ENCODE results near the gene LGALS3.

GRCh38 chr14:55103971-55104954 is 24.8 kb upstream of the LGALS3 start:
- TF ChIP-seq, protein P1, sequence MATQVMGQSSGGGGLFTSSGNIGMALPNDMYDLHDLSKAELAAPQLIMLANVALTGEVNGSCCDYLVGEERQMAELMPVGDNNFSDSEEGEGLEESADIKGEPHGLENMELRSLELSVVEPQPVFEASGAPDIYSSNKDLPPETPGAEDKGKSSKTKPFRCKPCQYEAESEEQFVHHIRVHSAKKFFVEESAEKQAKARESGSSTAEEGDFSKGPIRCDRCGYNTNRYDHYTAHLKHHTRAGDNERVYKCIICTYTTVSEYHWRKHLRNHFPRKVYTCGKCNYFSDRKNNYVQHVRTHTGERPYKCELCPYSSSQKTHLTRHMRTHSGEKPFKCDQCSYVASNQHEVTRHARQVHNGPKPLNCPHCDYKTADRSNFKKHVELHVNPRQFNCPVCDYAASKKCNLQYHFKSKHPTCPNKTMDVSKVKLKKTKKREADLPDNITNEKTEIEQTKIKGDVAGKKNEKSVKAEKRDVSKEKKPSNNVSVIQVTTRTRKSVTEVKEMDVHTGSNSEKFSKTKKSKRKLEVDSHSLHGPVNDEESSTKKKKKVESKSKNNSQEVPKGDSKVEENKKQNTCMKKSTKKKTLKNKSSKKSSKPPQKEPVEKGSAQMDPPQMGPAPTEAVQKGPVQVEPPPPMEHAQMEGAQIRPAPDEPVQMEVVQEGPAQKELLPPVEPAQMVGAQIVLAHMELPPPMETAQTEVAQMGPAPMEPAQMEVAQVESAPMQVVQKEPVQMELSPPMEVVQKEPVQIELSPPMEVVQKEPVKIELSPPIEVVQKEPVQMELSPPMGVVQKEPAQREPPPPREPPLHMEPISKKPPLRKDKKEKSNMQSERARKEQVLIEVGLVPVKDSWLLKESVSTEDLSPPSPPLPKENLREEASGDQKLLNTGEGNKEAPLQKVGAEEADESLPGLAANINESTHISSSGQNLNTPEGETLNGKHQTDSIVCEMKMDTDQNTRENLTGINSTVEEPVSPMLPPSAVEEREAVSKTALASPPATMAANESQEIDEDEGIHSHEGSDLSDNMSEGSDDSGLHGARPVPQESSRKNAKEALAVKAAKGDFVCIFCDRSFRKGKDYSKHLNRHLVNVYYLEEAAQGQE (IDR thresholded peaks at IDR 0.05; ENCODE audit: insufficient read depth in 1 of 2, low read depth in 2 of 2, low read length in 2 of 2), result no peak
- TF ChIP-seq POLR2AphosphoS5 (IDR thresholded peaks at IDR 0.05; ENCODE audit: low read depth, low read length) (no peak), SIN3A (IDR thresholded peaks at IDR 0.05; ENCODE audit: borderline replicate concordance, insufficient read depth, low read length) (no peak), TAF1 (IDR thresholded peaks at IDR 0.05; ENCODE audit: borderline replicate concordance, insufficient read depth, low read length) (no peak), FOXP2 (optimal IDR thresholded peaks at IDR 0.05; ENCODE audit: borderline replicate concordance, extremely low read depth, extremely low read length, insufficient read depth) (no peak)
